ENCODE data around the gene ZGPAT.

GRCh38 chr20:63781181-63781580 is 73.3 kb downstream of the ZGPAT start:
- TF ChIP-seq CTCF (IDR thresholded peaks at IDR 0.05; ENCODE audit: low read depth, low read length) (no peak), EZH2phosphoT487 (IDR thresholded peaks at IDR 0.05; ENCODE audit: low read depth) (no peak)
